NCI-H128 (cell line): ENCODE measurements around the gene GALNT14.

Experiments
- DNase-seq: peaks from one replicate; lab custom pipeline; 2025; ENCODE audit not compliant: unreplicated experiment; lab: John Stamatoyannopoulos, UW

GALNT14 gene

GRCh38 chr2:31060397-31060796 is 77.8 kb downstream of the GALNT14 start:
- no peak for DNase-seq

DNA sequence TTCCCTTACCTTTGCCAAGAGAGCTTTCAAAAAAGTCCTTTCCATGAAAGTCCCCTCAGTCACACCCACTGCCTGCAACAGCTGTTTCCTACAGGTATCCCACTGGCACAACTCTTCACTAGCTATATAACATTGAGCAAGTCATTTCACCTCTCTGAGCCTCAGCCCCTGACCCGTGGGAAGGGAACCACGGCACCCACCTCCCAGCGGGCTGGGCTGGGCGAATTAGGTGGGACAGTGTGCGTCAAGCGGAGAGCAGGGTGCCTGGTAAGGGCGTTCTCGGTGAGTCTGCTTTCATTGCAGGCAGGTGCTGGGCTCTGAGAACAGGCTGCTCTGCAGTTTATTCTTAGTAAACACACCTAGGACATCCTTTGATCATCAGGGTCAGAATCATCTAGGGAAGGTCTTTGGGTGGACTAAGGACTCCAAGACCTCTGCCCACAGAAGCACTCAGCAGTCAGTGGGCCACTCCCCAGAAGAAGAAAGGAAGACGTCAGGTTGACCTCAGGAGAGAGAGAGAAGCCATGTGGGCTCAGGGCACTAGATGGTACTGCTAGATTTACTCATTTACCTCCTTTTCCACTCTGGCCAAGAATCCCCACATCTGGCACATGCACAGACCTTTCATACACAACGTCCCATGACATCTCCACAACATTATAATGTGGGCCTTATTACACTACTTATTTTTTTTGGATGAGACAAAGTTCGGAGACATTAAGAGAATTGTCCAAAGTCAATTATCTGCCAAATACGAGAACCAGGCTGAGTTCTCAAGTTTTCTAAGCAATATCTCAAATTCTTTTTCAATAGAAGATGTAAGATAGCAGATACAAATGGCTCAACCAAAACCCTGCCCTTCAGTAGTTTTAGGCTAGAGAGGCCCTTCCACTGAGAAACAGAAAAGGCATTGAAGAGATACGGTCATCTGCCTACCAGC is 79.9 kb downstream of the GALNT14 start:
- DNase-seq = no peak

DNA sequence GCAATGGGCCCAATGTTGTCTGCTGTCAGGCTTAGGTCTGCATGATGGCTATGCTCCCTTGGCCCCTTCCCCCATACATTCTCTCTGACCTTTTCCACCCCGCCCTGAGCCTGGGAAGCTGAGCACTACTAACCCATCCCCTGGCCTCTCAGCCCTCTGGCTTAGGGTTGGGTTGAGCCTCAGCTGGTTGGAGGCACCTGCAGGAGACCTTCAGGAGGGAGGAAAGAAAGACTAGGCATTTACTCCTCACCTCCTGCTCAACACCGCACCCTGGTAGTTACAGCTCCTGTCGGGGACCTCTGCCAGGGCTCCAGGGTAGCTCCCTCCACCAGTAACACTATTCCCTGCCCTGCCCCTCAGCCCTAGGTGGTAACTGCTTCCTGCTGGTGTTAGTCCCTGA is 80.5 kb downstream of the GALNT14 start:
- no peak for DNase-seq

DNA sequence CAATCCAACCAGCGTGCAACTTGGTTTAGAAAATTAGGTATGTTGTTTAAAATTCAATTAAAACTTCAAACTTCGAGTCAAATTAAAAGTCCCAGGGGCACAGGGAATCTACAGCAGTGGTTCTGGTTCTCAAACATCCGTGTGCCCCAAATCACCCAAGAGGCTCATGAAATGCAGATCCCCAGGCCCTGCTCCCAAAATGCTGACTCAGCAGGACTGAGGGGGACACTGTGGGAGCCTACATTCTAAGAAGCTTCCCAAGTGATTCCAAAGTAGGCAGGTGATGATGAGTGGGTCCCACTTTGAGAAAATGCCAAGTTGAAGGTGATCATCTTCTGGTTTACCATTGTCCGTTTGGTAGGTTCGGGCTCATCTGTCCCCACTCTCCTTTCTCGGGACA is 82.3 kb downstream of the GALNT14 start:
- no peak for DNase-seq

DNA sequence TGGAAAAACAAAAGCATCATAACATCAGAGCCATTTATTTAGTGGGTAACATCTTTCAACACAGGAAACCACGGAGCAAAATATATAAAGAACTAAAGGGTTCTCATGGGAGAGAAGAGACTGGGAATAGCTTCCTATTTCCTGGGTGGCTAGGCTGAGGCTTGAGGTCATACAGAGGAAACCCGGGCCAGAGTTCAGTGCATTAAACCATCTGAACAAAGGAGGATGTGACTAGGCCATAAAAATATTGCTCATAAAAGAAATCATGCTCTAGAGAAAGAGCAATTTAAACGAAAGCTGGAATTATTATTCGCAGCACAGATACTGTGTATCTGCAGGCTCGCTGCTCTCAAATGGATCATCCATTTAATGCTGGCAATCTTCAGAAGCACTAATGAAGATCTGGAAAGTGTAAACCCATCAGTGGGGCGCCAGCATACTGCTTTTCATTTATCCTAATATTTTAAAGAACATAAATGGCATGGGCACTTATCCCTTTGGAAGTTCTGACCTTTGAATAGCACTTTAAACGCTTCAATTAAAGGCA is 83.3 kb downstream of the GALNT14 start:
- DNase-seq = no peak

DNA sequence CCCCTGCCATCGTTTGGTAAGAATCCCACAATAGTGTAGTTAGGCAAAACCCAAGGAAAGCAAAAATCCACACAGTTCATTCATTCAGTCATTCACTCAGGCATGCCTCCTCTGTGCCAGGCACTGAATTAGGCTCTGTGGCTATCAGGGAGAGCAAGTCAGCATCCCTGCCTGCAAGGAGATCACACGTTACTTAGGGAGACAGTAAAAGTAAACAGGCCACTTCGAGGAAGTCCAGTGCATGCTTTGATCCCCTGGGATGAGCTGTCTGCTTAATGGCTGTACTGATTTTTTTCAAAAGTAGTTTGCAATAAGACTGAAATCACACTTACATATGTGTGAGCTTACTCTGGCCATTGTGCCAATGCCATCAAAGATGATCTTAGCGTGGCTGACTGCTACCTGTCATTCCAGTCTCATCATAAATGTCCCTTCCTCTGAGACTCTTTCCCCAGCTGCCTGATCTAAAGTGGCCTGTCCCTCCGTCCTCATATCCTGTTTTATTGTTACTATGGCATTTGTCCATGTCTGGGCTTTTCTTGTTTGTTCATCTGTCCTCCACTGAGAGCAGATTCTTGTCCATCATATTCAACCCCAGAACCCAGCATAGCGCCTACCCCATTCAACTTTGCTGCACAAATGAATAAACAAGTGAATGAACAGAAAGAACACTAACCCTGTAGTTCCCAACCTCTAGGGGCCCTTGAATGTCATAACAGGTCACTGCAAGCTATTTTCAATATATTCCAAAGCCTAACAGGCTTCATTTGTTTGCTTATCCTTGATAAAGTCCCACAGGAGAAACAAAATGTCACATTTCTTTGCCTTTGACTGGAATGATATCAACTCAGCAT is 84.1 kb downstream of the GALNT14 start:
- no peak for DNase-seq

DNA sequence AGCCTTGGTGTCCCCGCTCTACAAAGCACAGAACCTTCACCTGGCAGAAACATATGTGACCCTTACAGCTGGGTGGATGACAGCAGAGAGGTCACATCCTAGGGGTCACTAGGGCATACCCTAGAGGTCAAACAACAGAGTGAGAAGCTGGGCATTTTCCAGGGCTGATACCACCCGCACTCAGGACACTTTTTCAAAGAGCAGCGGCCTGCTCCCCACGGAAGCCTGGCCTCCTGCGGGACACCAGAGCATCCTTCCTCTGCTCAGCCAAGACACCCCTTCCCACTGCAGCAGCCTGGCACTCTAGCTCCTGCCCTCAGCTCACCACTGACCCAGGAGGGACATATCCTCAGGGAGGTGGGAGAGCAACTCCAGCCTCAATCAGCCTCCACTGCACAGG is 86.0 kb downstream of the GALNT14 start:
- no peak for DNase-seq

DNA sequence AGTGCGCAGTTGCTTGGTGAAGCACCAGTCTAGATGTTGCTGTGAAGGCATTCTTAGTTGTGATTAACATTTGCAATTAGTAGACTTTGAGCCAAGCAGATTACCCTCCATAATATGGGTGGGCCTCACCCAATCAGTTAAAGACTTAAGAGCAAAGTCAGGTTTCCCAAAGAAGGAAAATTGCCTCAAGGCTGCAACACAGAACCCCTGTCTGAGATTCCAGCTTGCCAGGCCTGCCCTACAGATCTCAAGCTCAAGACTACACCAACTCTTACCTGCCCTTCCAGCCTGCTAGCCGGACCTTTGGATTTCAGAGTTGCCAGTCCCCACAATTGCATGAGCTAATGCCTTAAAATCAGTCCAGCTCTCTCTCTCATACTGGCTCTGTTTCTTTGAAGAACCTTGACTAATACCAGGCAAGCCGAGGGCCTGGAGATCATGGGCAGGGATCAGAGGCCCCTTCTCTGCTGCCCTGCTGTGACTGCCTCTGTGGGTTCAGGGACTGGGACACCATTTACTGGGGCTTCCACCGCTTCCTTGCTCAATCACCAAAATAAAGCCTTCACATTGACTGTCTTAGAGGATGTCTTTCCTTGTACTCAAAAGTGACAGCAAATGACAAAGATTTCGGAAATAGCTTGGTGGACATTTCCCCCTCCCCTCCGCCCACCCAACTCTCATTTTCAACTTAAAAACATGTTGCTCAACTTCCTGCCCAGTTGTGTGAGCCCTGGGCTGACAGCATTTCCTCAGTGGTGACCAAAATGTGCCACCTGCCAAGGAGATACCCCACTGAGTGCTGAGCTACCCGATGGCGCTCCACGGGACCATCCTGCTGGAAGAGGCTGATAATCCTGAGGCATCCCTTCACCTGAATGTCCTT is 86.7 kb downstream of the GALNT14 start:
- DNase-seq = no peak

- DNase-seq = no peak
Measured at GRCh38 chr2:31049916-31050588, 88.2 kb downstream of the GALNT14 start.

DNA sequence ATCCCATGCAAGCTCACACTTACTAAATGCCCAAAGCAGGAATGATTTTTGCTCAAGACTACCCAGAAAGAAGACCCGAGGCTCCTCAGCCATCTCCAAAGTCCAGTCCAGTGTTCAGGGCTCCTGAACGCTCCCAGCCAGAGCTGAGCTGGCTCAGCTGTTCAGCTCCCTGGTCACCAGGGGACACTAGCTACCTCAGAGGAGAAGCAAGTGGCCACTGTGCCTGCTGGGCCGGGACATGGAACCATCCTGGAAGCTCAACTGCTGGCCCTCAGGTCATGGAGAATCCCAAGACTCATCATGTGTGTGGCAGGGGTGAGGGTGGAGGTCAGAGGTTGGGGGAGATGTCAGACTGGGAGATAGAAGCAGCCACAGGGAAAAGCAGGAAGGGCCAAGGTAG is 89.0 kb downstream of the GALNT14 start:
- DNase-seq = no peak

GRCh38 chr2:31047599-31047998 is 90.6 kb downstream of the GALNT14 start:
- no peak for DNase-seq

- DNase-seq = no peak
Measured at GRCh38 chr2:31038385-31038784, 99.9 kb downstream of the GALNT14 start.

DNA sequence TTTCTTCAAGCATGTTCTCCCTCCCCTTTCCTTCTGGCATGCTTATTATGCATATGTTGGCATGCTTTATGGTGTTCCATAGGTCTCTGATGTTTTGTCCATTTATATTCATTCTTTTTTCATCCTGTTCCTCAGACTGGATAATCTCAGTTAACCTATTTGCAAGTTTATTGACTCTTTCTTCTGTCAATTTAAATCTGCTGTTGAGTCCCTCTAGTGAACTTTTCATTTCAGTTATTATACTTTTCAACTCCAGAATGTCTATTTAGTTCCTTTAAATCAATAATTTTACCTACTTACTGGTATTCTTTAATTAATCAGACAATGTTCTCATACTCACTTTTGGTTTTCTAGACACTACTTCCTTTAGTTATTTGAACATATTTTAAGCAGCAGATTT is 101.2 kb downstream of the GALNT14 start:
- DNase-seq = no peak

DNA sequence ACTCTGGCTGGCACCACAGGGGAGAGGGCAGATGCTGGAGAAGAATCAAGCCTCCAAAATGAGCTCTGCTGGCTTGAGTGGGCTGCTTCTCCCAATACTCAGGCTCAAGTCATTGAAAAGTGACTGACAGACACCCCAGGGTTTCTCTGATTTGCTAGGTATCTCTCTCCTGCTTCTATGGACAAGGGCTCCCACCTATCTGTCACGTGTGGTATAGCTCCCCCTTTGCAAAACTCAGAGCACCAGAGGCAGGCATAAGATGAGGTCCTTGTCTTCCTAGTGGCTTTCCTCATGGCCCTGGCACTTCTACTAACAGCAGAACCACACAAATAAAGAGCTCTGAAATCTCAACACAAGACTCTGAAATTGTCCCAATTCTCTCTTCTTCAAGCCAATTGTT is 105.2 kb downstream of the GALNT14 start:
- DNase-seq = no peak

DNA sequence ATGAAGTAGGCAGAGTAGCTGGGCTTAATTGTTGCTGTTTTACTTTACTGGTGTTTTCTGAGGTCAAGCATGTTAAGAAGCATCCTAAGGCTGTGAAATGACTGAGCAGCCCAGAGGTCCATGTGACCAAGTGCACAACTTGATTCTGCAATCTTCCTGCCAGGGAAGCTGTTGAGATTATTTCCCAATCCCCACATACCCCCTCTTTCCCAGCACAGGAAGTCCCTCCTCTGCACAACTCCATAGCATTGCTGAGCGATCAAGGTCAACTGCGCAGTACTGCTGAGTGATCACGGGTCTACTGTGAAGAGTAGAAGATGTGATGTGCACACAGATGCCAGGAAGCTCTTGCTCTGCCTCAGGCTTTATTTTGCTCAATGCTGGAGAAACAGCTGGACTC is 105.8 kb downstream of the GALNT14 start:
- no peak for DNase-seq

GRCh38 chr2:31031132-31031706 is 107.0 kb downstream of the GALNT14 start:
- no peak for DNase-seq

DNA sequence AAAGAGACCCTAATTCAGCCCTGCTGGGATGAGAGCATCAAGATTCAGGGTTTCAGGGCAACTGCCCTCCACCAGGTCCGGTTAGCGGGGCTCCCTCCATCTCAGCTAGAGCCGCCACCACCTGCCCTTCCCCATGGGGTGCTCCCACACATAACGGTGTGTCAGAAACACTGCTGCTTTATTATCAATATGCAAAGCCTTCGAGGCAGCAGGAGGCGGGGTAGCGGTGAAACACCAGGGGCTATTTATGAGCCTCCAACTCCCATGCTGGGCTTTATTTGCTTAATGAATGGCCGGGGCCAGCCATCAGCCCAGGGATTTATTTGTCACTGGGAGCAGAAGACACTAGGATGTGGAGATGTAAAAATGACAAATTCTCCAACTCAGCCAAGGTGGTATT is 109.8 kb downstream of the GALNT14 start:
- no peak for DNase-seq

DNA sequence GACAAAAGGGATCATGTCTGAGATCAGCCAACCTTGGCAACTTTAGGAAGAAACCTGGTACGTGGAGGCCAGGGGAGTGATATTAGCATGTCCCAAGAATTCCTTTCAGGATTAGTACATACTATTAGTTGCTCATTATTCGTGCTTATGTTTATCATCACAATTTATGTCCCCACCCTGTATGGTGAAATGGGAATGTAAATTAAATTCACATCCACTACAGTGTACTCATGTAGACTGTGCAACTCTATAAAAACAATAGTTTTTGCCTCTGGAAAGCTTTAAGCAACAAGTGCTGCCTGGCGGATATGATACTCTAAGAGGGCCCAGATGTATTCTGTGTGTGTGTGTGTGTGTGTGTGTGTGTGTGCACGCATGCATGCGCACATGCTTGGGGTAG is 110.7 kb downstream of the GALNT14 start:
- no peak for DNase-seq

GRCh38 chr2:31023541-31023940 is 114.7 kb downstream of the GALNT14 start:
- no peak for DNase-seq

- DNase-seq = no peak
Measured at GRCh38 chr2:31020713-31021112, 117.5 kb downstream of the GALNT14 start.
